LNCaP clone FGC (cell line): ENCODE measurements around the gene ADPRS.

Source experiments
- DNase-seq: peaks from one replicate; pipeline ENCODE4 v3.0.0-alpha.2; 2011; ENCODE audit warnings: low read depth
- H3K4me3 ChIP-seq: 2 replicates; pipeline ENCODE4 v1.5.1; 2011; ENCODE audit warnings: mild to moderate bottlenecking, low read depth, low read length, control low read depth
- TF ChIP-seq, protein P1 (sequence below): IDR thresholded peaks from 2 replicates; pipeline ENCODE4 v1.5.1; 2012; ENCODE audit warnings: mild to moderate bottlenecking; ENCODE audit not compliant: control insufficient read depth, insufficient read depth; ENCODE audit errors: extremely low read depth

Gene ADPRS

GRCh38 chr1:36083635-36084496 lies 4.8 kb upstream of the ADPRS start, which contains the start of gene TEKT2:
TEKT2 (plus strand) TSS chr1:36084094; CDS start chr1:36084922, 828 bp downstream.
- H3K4me3 ChIP-seq: no peak within 1 kb of the TSS
- DNase-seq: no peak
- TF ChIP-seq, protein P1, sequence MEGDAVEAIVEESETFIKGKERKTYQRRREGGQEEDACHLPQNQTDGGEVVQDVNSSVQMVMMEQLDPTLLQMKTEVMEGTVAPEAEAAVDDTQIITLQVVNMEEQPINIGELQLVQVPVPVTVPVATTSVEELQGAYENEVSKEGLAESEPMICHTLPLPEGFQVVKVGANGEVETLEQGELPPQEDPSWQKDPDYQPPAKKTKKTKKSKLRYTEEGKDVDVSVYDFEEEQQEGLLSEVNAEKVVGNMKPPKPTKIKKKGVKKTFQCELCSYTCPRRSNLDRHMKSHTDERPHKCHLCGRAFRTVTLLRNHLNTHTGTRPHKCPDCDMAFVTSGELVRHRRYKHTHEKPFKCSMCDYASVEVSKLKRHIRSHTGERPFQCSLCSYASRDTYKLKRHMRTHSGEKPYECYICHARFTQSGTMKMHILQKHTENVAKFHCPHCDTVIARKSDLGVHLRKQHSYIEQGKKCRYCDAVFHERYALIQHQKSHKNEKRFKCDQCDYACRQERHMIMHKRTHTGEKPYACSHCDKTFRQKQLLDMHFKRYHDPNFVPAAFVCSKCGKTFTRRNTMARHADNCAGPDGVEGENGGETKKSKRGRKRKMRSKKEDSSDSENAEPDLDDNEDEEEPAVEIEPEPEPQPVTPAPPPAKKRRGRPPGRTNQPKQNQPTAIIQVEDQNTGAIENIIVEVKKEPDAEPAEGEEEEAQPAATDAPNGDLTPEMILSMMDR: no peak

DNA sequence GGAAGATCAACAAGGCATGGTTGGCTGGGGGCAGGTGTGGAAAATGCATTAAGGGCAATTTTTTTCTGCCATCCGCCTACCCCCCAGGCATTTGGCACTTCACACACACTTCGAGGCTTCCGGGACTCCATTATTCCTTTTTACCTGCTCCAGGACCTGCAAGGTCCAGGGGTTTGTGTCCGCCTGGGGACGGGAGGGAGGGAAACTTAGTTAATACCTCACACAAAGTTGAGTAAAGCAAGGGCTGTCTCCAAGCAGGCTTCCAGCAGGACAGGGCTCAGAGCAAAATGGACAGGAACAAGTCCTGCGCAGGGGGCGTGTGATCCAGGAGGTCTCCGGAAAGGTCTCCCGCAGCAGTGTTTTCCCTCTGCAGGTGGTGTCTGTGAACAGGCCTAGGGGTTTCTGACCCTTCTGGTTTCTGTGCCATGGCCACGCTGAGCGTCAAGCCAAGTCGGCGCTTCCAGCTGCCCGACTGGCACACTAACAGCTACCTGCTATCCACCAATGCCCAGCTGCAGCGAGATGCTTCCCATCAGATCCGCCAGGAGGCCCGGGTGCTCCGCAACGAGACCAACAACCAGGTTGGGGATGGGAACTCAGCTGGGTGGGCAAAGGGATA lies 4.1 kb upstream of the ADPRS start:
- H3K4me3 ChIP-seq: no peak overlapping the region
- TF ChIP-seq, protein P1: no peak
- DNase-seq: no peak

DNA sequence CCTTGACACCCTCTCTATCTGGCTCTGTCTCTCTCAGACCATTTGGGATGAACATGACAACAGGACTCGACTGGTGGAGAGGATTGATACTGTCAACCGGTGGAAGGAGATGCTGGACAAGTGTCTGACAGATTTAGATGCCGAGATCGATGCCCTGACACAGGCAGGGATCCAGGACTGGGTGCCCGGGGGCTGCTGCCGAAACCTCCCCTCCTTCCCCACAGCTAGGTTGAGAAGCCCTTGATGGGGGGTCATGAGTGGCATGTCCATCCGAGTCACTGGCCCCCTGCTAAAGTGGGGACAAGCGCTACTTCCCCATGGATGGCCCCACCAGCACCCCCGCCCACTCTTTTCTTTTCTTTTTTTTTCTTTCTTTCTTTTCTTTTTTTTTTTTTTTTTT lies 3.6 kb upstream of the ADPRS start:
- no peak for DNase-seq
- H3K4me3 ChIP-seq: no peak overlapping the region
- TF ChIP-seq, protein P1: no peak

GRCh38 chr1:36085686-36086526 lies 2.8 kb upstream of the ADPRS start:
- no peak for DNase-seq
- no peak overlapping the region for H3K4me3 ChIP-seq
- TF ChIP-seq, protein P1: no peak

DNA sequence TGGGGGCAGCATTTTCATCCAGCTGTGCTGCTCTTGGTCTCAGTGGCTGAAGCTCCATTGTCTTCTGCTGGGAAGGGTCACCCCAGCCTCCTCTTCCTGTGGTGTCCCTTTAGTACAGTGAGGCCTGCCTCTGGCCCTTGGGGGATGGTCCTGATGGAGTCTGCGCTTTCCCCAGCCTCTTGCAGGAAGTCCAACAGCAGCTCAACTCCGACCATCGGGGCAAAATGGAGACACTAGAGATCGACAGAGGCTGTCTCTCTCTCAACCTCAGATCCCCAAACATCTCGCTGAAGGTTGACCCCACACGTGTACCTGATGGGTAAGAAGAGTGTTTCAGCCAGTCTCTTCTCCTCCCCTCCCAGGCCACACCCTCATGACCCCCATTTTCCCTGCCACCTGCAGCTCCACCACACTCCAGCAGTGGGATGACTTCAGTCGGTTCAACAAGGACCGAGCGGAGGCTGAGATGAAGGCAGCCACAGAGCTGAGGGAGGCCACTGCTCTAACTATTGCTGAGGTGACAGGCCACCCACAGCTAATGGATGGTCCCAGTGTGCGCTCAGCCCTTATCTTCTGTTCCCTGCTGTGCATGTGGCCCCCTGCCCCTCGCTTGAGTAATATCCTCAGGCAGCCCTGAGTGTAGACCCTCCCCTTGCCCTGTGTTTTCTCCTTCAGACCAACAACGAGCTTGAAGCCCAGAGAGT lies 2.0 kb upstream of the ADPRS start:
- no peak for DNase-seq
- TF ChIP-seq, protein P1: no peak
- H3K4me3 ChIP-seq: no peak overlapping the region
